SK-N-MC (cell line): ENCODE measurements around the gene ARSG.
"Not testable (repeated sequence)": the region's sequence is repeated elsewhere in the genome, so short reads cannot be mapped to it uniquely, and the experiment has no call there.

ENCODE experiments used
- DNase-seq: peaks from one replicate; pipeline ENCODE4 v3.0.0-alpha.2; 2011; ENCODE audit warnings: low read depth, low spot score
- H3K27ac ChIP-seq: fragments of 200-600 bp; sonication (generic); 2 replicates; pipeline ENCODE4 v1.5.1; 2016; ENCODE audit warnings: mixed run types
- H3K36me3 ChIP-seq: fragments of 200-600 bp; sonication (generic); 2 replicates; pipeline ENCODE4 v1.6.1; 2017; ENCODE audit warnings: antibody characterized with exemption, low read length, mixed read lengths; ENCODE audit not compliant: insufficient read depth
- H3K4me3 ChIP-seq: fragments of 200-600 bp; sonication (generic); 2 replicates; pipeline ENCODE4 v1.5.1; 2016
- H3K9ac ChIP-seq: fragments of 200-600 bp; sonication (generic); 2 replicates; pipeline ENCODE4 v1.8.0; 2017; ENCODE audit warnings: mixed run types, mixed read lengths; ENCODE audit not compliant: insufficient read length
- H3K9me3 ChIP-seq: fragments of 200-600 bp; sonication (generic); 2 replicates; pipeline ENCODE4 v1.6.1; 2017; ENCODE audit warnings: low read depth, mild to moderate bottlenecking, antibody characterized with exemption, low read length, moderate library complexity, mixed read lengths
- EZH2 ChIP-seq: fragments of 200-600 bp; sonication (generic); IDR thresholded peaks from one replicate; pipeline ENCODE4 v1.6.1; 2017; ENCODE audit warnings: antibody characterized with exemption
- FOXP2 ChIP-seq: optimal IDR thresholded peaks from 2 replicates; pipeline ENCODE3; 2011; ENCODE audit warnings: mild to moderate bottlenecking, moderate library complexity; ENCODE audit not compliant: insufficient read depth; ENCODE audit errors: extremely low read length, control extremely low read depth
- POLR2AphosphoS5 ChIP-seq: IDR thresholded peaks from 2 replicates; pipeline ENCODE4 v1.6.1; 2012; ENCODE audit warnings: mild to moderate bottlenecking, low read depth, low read length, borderline replicate concordance

ARSG gene

GRCh38 chr17:68328676-68329075 is 37.4 kb downstream of the ARSG start:
- Histone ChIP-seq H3K36me3 (no peaks in the 10 kb centered on the region), H3K9ac (no peak overlapping the region), H3K9me3 (no peaks in the 10 kb centered on the region), H3K4me3 (no peak overlapping the region), H3K27ac (no peak overlapping the region)
- DNase-seq, result no peak
- TF ChIP-seq FOXP2 (no peak), EZH2 (no peak), POLR2AphosphoS5 (no peak)

GRCh38 chr17:68329331-68329730 is 38.0 kb downstream of the ARSG start:
- H3K4me3 ChIP-seq, result no peak overlapping the region
- no peaks in the 10 kb centered on the region for H3K36me3 ChIP-seq
- no peaks in the 10 kb centered on the region for H3K9me3 ChIP-seq
- H3K9ac ChIP-seq, result no peak overlapping the region
- TF ChIP-seq POLR2AphosphoS5 (no peak), EZH2 (no peak), FOXP2 (no peak)
- H3K27ac ChIP-seq, result no peak overlapping the region
- no peak for DNase-seq

GRCh38 chr17:68331932-68332331 is 40.6 kb downstream of the ARSG start:
- DNase-seq, result not testable (repeated sequence)

GRCh38 chr17:68334393-68334792 is 43.1 kb downstream of the ARSG start:
- Histone ChIP-seq H3K36me3 (no peaks in the 10 kb centered on the region), H3K9ac (no peak overlapping the region), H3K9me3 (no peaks in the 10 kb centered on the region), H3K27ac (no peak overlapping the region), H3K4me3 (no peak overlapping the region)
- TF ChIP-seq POLR2AphosphoS5 (no peak), FOXP2 (no peak), EZH2 (no peak)
- no peak for DNase-seq

More at GRCh38 chr17:68331932-68332331, 40.6 kb downstream of the ARSG start:
- not testable (repeated sequence) for H3K9ac ChIP-seq, H3K27ac ChIP-seq, H3K36me3 ChIP-seq, H3K9me3 ChIP-seq, H3K4me3 ChIP-seq

- Histone ChIP-seq H3K27ac (no peak overlapping the region), H3K9ac (no peak overlapping the region), H3K36me3 (no peaks in the 10 kb centered on the region), H3K4me3 (no peak overlapping the region), H3K9me3 (no peaks in the 10 kb centered on the region)
- TF ChIP-seq POLR2AphosphoS5 (no peak), EZH2 (no peak), FOXP2 (no peak)
- no peak for DNase-seq
These were observed 50.2 kb downstream of the ARSG start for GRCh38 chr17:68341482-68341881.

- Histone ChIP-seq H3K4me3 (no peak overlapping the region), H3K9ac (no peak overlapping the region), H3K36me3 (no peaks in the 10 kb centered on the region), H3K27ac (no peak overlapping the region), H3K9me3 (no peaks in the 10 kb centered on the region)
- TF ChIP-seq FOXP2, result no peak
- no peak for TF ChIP-seq EZH2
- TF ChIP-seq POLR2AphosphoS5, result no peak
- no peak for DNase-seq
These were observed 52.7 kb downstream of the ARSG start for GRCh38 chr17:68343976-68344375.

- TF ChIP-seq EZH2 (no peak), POLR2AphosphoS5 (no peak), FOXP2 (no peak)
- no peak overlapping the region for H3K4me3 ChIP-seq
- no peak overlapping the region for H3K9ac ChIP-seq
These were observed 53.4 kb downstream of the ARSG start for GRCh38 chr17:68344701-68345136.

GRCh38 chr17:68346448-68346847 is 55.2 kb downstream of the ARSG start:
- TF ChIP-seq POLR2AphosphoS5 (no peak), EZH2 (no peak), FOXP2 (no peak)
- Histone ChIP-seq H3K9ac (no peak overlapping the region), H3K27ac (no peak overlapping the region), H3K9me3 (no peaks in the 10 kb centered on the region), H3K4me3 (no peak overlapping the region), H3K36me3 (no peaks in the 10 kb centered on the region)
- DNase-seq, result no peak

More at GRCh38 chr17:68344701-68345136, 53.4 kb downstream of the ARSG start:
- DNase-seq, result no peak
- no peak overlapping the region for H3K27ac ChIP-seq
- H3K9me3 ChIP-seq, result no peaks in the 10 kb centered on the region
- H3K36me3 ChIP-seq, result no peaks in the 10 kb centered on the region

- Histone ChIP-seq H3K27ac (no peak overlapping the region), H3K9ac (no peak overlapping the region)
These were observed 56.1 kb downstream of the ARSG start for GRCh38 chr17:68347380-68347779.

More at GRCh38 chr17:68347380-68347779, 56.1 kb downstream of the ARSG start:
- H3K36me3 ChIP-seq, result no peaks in the 10 kb centered on the region
- H3K4me3 ChIP-seq, result no peak overlapping the region
- no peak for TF ChIP-seq POLR2AphosphoS5
- no peak for TF ChIP-seq EZH2
- H3K9me3 ChIP-seq, result no peaks in the 10 kb centered on the region
- no peak for DNase-seq
